CD14-positive monocyte (primary cell): ENCODE results near the gene MAGEA2B. TPM values are rescaled to one million over a fixed set of nuclear protein-coding genes. Genes with fewer than 3 reads are reported as not detected.
A peak's percentile ranks its signal among the peaks of the same experiment; 100 is the strongest.
"Not testable (repeated sequence)": the region's sequence is repeated elsewhere in the genome, so short reads cannot be mapped to it uniquely, and the experiment has no call there.

ENCODE experiments used
- DNase-seq, 3 donors: peaks; one replicate each; pipeline ENCODE4 v3.0.0-alpha.2; 2011 to 2022
- H2AFZ ChIP-seq: 2 replicates; pipeline ENCODE4 v1.6.0; 2012; ENCODE audit warnings: mild to moderate bottlenecking, low read depth, low read length, inconsistent platforms; ENCODE audit not compliant: insufficient read depth, poor library complexity, severe bottlenecking
- H3K27ac ChIP-seq, 2 donors: 1 replicate in 1 of 2; 2 replicates in 1 of 2; pipeline ENCODE4 v1.5.1; 2012 to 2013; ENCODE audit warnings: low read length in 2 of 2, control low read depth in 1 of 2, inconsistent platforms in 1 of 2, low read depth in 1 of 2, mild to moderate bottlenecking in 1 of 2
- H3K27me3 ChIP-seq, 2 donors: one replicate each; pipeline versions ENCODE4 v1.6.0 to v1.6.1; 2011 to 2013; ENCODE audit warnings: low read length in 2 of 2; ENCODE audit not compliant: control insufficient read depth in 2 of 2, insufficient read depth in 2 of 2
- H3K36me3 ChIP-seq, 2 donors: replicated peaks in 1 of 2; 1 replicate in 1 of 2; 2 replicates in 1 of 2; pipeline versions ENCODE4 v1.5.1 to v1.6.1; 2012 to 2013; ENCODE audit warnings: low read length in 2 of 2, control low read depth in 1 of 2, inconsistent platforms in 1 of 2, mild to moderate bottlenecking in 1 of 2; ENCODE audit not compliant: insufficient read depth in 2 of 2, control insufficient read depth in 1 of 2
- H3K4me1 ChIP-seq, 2 donors: 1 replicate in 1 of 2; 2 replicates in 1 of 2; pipeline versions ENCODE4 v1.5.1 to v1.6.1; 2012 to 2013; ENCODE audit warnings: low read length in 2 of 2, control low read depth in 1 of 2, inconsistent platforms in 1 of 2, mild to moderate bottlenecking in 1 of 2, moderate library complexity in 1 of 2; ENCODE audit not compliant: insufficient read depth in 2 of 2, control insufficient read depth in 1 of 2
- H3K4me2 ChIP-seq: replicated peaks from 2 replicates; pipeline ENCODE3; 2012; ENCODE audit warnings: low read length, moderate library complexity, mild to moderate bottlenecking; ENCODE audit not compliant: poor library complexity, severe bottlenecking; ENCODE audit errors: extremely low read depth
- H3K4me3 ChIP-seq, 3 experiments: fragments of 200-600 bp in 1 of 3; sonication (generic) in 1 of 3; replicated peaks in 1 of 3; 1 replicate in 2 of 3; 2 replicates in 1 of 3; pipeline ENCODE4 v1.5.1; 2011 to 2013; ENCODE audit warnings: low read length in 3 of 3, mild to moderate bottlenecking in 3 of 3, control low read depth in 2 of 3, low read depth in 2 of 3, inconsistent platforms in 1 of 3, moderate library complexity in 1 of 3
- H3K79me2 ChIP-seq: 2 replicates; pipeline ENCODE4 v1.6.0; 2012; ENCODE audit warnings: mild to moderate bottlenecking, control low read depth, inconsistent platforms, low read length, moderate library complexity; ENCODE audit not compliant: insufficient read depth
- H3K9ac ChIP-seq: 2 replicates; pipeline ENCODE4 v1.6.0; 2017; ENCODE audit warnings: low read length, mild to moderate bottlenecking; ENCODE audit not compliant: insufficient read depth, poor library complexity, severe bottlenecking
- H3K9me3 ChIP-seq, 2 donors: replicated peaks in 1 of 2; 1 replicate in 1 of 2; 2 replicates in 1 of 2; pipeline versions ENCODE4 v1.5.1 to v1.6.1; 2012 to 2013; ENCODE audit warnings: low read length in 2 of 2, control low read depth in 1 of 2; ENCODE audit not compliant: control insufficient read depth in 1 of 2, insufficient read depth in 1 of 2
- H4K20me1 ChIP-seq: 2 replicates; pipeline ENCODE4 v1.6.0; 2012; ENCODE audit warnings: mild to moderate bottlenecking, low read length, control low read depth, moderate library complexity; ENCODE audit not compliant: insufficient read depth
- H3K27ac Mint-ChIP-seq, 7 donors: one replicate each; pipeline ENCODE4 v1.8.0; 2020; ENCODE audit warnings: mild to moderate bottlenecking in 7 of 7, mixed read lengths in 7 of 7, moderate library complexity in 6 of 7, inconsistent platforms in 2 of 7
- H3K27me3 Mint-ChIP-seq, 3 donors: one replicate each; pipeline ENCODE4 v1.8.0; 2021 to 2022; ENCODE audit warnings: low read depth in 3 of 3, mild to moderate bottlenecking in 3 of 3, mixed read lengths in 3 of 3, moderate library complexity in 3 of 3, inconsistent platforms in 1 of 3
- H3K36me3 Mint-ChIP-seq, 2 donors: one replicate each; pipeline ENCODE4 v1.8.0; 2020; ENCODE audit warnings: mixed read lengths in 2 of 2, inconsistent platforms in 1 of 2, mild to moderate bottlenecking in 1 of 2
- H3K4me1 Mint-ChIP-seq: one replicate; pipeline ENCODE4 v1.8.0; 2020; ENCODE audit warnings: mild to moderate bottlenecking, mixed read lengths
- H3K4me3 Mint-ChIP-seq, 2 donors: one replicate each; pipeline ENCODE4 v1.8.0; 2020; ENCODE audit warnings: mild to moderate bottlenecking in 2 of 2, mixed read lengths in 2 of 2, moderate library complexity in 1 of 2
- H3K9me3 Mint-ChIP-seq, 7 donors: one replicate each; pipeline ENCODE4 v1.8.0; 2020 to 2022; ENCODE audit warnings: mixed read lengths in 7 of 7, mild to moderate bottlenecking in 6 of 7, moderate library complexity in 6 of 7, inconsistent platforms in 2 of 7
- CTCF ChIP-seq: fragments of 200-600 bp; IDR thresholded peaks from one replicate; pipeline ENCODE4 v1.8.0; 2022; ENCODE audit warnings: antibody characterized with exemption, mild to moderate bottlenecking
- WGBS: methylation state at CpG from one replicate; pipeline ENCODE4 v1.1.5; 2013; ENCODE audit warnings: missing lambda C conversion rate; ENCODE audit not compliant: insufficient coverage; 5-methylcytosine and 5-hydroxymethylcytosine counted together
- intact Hi-C, 2 donors: fragments of 100-400 bp; cut with micrococcal nuclease; formaldehyde crosslinking; loops; one replicate each; pipeline versions ENCODE4 v1.15.0 to v1.15.1; 2023
- polyA plus RNA-seq, 3 donors: library from polyadenylated mRNA; depleted of rRNA in 1 of 3; unstranded in 2 of 3; stranded (reverse) in 1 of 3; fragments of 300-500 nt in 2 of 3; fragments of >200 nt in 1 of 3; fragmentation: Illumina TruSeq in 2 of 3; gene quantifications; 1 replicate in 2 of 3; 2 replicates in 1 of 3; pipeline ENCODE4 v1.2.3, GENCODE V29; 2012 to 2021

The MAGEA2B gene
- polyA plus RNA-seq, 3 donors, result not detected

- Histone ChIP-seq H3K79me2 (no peaks in the 10 kb centered on the region), H3K4me2 (no peak overlapping the region), H3K9me3 (no peaks in the 10 kb centered on the region), H3K9ac (no peak overlapping the region), H2AFZ (no peak overlapping the region), H3K27ac (no peak overlapping the region), H3K4me3 (no peak overlapping the region), H4K20me1 (no peaks in the 10 kb centered on the region), H3K36me3 (no peaks in the 10 kb centered on the region), H3K4me1 (no peaks in the 10 kb centered on the region), H3K27me3 (no peaks in the 10 kb centered on the region)
- no peak for TF ChIP-seq CTCF
- no peaks in the 10 kb centered on the region for H3K4me1 Mint-ChIP-seq
- intact Hi-C loops, result no loop called here
- no peak overlapping the region for H3K27ac Mint-ChIP-seq
- peaks cover 0 to 15% (median 6%) of the 10 kb centered on the region in 7 donors for H3K9me3 Mint-ChIP-seq
- no peak overlapping the region for H3K4me3 Mint-ChIP-seq
- WGBS, result no CpG with 5 or more reads among the region's 2 CpGs
- DNase-seq, result no peak
- peaks cover 0 to 4% (median 2%) of the 10 kb centered on the region in 3 donors for H3K27me3 Mint-ChIP-seq
- no peaks in the 10 kb centered on the region for H3K36me3 Mint-ChIP-seq
These were observed 20.7 kb downstream of the MAGEA2B start for GRCh38 chrX:152735101-152735500.

GRCh38 chrX:152735860-152736511 is 21.6 kb downstream of the MAGEA2B start:
- Histone ChIP-seq H3K4me1 (no peaks in the 10 kb centered on the region), H4K20me1 (no peaks in the 10 kb centered on the region), H2AFZ (no peak overlapping the region), H3K9me3 (no peaks in the 10 kb centered on the region), H3K27me3 (no peaks in the 10 kb centered on the region), H3K4me3 (no peak overlapping the region), H3K36me3 (no peaks in the 10 kb centered on the region), H3K79me2 (no peaks in the 10 kb centered on the region), H3K4me2 (no peak overlapping the region), H3K9ac (no peak overlapping the region), H3K27ac (no peak overlapping the region)
- no peak for TF ChIP-seq CTCF
- peak overlapping the region in 1 of 7 donors; percentile 18 for H3K27ac Mint-ChIP-seq
- no peak for DNase-seq
- WGBS, result 92% methylated on average over 4 of the region's 12 CpGs
- no peaks in the 10 kb centered on the region for H3K36me3 Mint-ChIP-seq
- H3K9me3 Mint-ChIP-seq, result peaks cover 0 to 15% (median 6%) of the 10 kb centered on the region in 7 donors
- H3K27me3 Mint-ChIP-seq, result peaks cover 0 to 2% (median 2%) of the 10 kb centered on the region in 3 donors
- H3K4me3 Mint-ChIP-seq, result no peak overlapping the region
- intact Hi-C loops, result no loop called here
- H3K4me1 Mint-ChIP-seq, result no peaks in the 10 kb centered on the region

GRCh38 chrX:152736528-152736927 is 22.1 kb downstream of the MAGEA2B start:
- 91% methylated on average over 11 of the region's 12 CpGs for WGBS
- not testable (repeated sequence) for DNase-seq

More at GRCh38 chrX:152736528-152736927, 22.1 kb downstream of the MAGEA2B start:
- H3K27ac ChIP-seq, H3K4me1 ChIP-seq, intact Hi-C loops, H3K4me3 Mint-ChIP-seq, H3K36me3 Mint-ChIP-seq, H3K27me3 ChIP-seq, H3K4me2 ChIP-seq, H3K4me1 Mint-ChIP-seq, H3K9ac ChIP-seq, H3K4me3 ChIP-seq, H3K27me3 Mint-ChIP-seq, H4K20me1 ChIP-seq, H3K9me3 ChIP-seq, H2AFZ ChIP-seq, H3K36me3 ChIP-seq, H3K79me2 ChIP-seq, H3K27ac Mint-ChIP-seq: not testable (repeated sequence)
- peaks cover 0 to 15% (median 6%) of the 10 kb centered on the region in 7 donors for H3K9me3 Mint-ChIP-seq
